GF-D8 (cell line): ENCODE data around the gene OGFR.

ENCODE experiments used
- DNase-seq: peaks from one replicate; lab custom pipeline; 2025; lab: John Stamatoyannopoulos, UW

OGFR gene, protein sequence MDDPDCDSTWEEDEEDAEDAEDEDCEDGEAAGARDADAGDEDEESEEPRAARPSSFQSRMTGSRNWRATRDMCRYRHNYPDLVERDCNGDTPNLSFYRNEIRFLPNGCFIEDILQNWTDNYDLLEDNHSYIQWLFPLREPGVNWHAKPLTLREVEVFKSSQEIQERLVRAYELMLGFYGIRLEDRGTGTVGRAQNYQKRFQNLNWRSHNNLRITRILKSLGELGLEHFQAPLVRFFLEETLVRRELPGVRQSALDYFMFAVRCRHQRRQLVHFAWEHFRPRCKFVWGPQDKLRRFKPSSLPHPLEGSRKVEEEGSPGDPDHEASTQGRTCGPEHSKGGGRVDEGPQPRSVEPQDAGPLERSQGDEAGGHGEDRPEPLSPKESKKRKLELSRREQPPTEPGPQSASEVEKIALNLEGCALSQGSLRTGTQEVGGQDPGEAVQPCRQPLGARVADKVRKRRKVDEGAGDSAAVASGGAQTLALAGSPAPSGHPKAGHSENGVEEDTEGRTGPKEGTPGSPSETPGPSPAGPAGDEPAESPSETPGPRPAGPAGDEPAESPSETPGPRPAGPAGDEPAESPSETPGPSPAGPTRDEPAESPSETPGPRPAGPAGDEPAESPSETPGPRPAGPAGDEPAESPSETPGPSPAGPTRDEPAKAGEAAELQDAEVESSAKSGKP

GRCh38 chr20:62804627-62805154 is at the start of gene OGFR:
Gene OGFR (plus strand): TSS chr20:62804835. CDS start chr20:62804860, 25 bp downstream.
- DNase-seq, result no peak

DNA sequence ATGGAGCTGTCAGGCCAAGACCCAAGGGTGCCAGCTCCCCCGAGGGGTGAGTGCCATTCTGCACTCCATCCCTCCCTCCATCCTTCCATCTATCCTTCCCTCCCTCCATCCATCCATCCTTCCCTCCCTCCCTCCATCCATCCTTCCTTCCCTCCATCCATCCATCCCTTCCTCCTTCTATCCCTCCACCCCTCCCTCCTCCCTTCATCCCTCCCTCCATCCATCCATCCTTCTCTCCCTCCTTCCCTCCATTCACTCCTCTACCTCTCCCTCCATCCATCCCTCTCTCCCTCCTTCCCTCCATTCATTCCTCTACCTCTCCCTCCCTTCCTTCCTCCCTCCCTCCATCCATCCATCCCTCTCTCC is 49.7 kb upstream of the OGFR start:
- DNase-seq, result no peak

GRCh38 chr20:62755817-62756724 is 48.6 kb upstream of the OGFR start:
- no peak for DNase-seq

GRCh38 chr20:62758226-62758912 is 46.3 kb upstream of the OGFR start:
- DNase-seq, result no peak

DNA sequence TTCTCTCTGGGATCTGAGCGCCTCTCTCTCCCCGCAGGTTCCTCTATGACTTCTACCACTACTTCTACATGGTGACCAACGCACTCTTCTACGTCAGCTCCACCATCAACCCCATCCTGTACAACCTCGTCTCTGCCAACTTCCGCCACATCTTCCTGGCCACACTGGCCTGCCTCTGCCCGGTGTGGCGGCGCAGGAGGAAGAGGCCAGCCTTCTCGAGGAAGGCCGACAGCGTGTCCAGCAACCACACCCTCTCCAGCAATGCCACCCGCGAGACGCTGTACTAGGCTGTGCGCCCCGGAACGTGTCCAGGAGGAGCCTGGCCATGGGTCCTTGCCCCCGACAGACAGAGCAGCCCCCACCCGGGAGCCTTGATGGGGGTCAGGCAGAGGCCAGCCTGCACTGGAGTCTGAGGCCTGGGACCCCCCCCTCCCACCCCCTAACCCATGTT is 44.6 kb upstream of the OGFR start:
- no peak for DNase-seq

DNA sequence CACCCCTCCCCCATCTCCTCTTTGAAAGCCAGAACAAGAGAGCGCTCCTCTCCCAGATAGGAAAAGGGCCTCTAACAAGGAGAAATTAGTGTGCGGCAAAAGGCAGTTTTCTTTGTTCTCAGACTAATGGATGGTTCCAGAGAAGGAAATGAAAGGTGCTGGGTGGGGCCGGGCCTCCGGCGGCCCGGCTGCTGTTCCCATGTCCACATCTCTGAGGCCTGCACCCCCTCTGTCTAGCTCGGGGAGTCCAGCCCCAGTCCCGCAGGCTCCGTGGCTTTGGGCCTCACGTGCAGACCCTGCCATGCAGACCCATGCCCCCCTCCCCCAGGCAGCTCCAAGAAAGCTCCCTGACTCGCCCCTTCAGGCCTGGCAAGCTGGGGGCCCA is 44.2 kb upstream of the OGFR start:
- DNase-seq, result no peak

DNA sequence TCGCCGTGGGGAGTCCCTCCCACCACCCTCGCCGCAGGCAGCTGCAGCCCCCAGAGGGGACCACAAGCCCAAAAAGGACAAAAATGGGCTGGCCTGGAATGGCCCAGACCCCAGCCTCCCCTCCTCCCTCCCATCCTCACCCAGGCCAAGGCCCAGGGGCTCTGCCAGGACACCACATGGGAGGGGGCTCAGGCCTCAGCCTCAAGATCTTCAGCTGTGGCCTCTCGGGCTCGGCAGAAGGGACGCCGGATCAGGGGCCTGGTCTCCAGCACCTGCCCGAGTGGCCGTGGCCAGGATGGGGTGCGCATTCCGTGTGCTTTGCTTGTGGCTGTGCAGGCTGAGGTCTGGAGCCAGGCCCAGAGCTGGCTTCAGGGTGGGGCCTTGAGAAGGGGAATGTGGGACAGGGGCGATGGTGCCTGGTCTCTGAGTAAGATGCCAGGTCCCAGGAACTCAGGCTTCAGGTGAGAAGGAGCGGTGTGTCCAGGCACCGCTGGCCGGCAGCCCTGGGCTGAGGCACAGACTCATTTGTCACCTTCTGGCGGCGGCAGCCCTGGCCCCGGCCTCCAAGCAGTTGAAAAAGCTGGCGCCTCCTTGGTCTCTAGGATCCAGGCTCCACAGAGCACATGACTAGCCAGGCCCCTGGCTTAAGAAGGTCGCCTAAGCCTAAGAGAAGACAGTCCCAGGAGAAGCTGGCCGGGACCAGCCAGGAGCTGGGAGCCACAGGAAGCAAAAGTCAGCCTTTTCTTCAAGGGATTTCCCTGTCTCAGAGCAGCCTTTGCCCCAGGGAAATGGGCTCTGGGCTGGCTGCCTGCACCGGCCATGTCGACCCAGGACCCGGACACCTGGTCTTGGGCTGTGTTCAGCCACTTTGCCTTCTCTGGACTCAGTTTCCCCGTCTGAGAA is 43.5 kb upstream of the OGFR start:
- no peak for DNase-seq

GRCh38 chr20:62761759-62762131 is 42.9 kb upstream of the OGFR start:
- no peak for DNase-seq

DNA sequence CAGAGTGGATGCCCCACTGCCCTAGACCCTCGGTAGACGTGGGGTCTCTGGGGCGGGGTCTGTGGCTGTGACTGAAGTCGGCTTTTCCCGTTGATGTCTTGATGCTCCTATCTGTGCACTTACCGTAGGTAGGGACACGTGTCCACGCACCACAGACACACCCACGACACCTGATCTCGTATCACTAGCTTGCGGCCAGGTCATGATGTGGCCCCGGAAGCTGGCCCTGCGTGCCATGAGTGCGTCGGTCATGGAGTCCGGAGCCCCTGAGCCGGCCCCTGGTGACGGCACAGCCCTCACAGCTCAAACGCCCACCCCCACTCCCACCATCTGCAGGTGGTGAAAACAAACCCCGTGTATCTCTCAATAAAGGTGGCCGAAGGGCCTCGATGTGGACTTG is 42.3 kb upstream of the OGFR start:
- no peak for DNase-seq

DNA sequence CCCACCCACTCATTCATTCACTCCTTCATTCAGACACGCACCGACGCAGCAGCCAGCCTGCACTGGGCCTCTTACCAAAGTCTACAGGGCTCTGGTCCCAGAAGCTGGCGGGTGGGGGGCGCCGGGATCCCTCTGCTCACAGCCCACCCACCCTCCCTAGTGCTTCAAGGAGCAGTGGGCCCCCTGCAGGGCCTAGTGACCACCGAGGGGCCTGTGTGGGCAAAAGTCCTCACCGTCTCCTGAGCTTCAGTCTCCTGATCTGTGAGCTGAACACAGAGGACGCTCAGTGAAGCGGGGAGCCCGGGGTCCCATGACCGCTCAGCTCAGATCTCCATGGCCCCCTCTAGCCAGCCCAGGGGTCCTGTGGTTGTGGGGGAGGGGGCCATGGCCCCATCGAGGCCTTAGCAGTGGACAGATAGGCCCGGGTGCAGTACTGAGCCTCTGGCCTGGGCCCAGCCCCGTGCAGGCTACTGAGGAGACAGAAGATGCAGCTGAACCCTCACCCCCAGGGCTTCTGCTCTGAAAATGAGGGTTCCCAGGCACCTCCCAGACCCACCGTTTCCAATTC is 41.8 kb upstream of the OGFR start:
- DNase-seq, result no peak

DNA sequence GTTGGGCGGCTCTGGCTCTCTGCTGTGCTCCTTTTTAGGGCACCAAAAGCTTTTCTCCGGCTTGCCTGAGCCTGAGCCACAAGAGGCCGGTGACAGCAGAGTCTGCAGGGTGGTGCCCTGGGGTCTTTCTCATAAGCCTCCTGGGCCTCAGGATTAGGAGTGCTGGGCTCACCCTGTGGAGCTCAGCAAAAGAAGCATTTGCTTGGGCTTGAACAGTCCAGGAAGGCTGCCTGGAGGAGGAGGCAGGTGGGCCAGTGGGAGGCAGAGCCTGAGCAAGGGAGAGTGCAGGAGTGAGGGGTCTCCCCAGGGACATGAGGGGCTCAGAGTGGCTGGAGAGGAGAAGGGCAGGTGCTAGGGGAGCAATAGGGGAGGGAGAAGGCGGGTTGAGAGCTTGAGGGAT is 41.2 kb upstream of the OGFR start:
- no peak for DNase-seq

GRCh38 chr20:62764156-62764935 is 40.3 kb upstream of the OGFR start:
- DNase-seq, result no peak

DNA sequence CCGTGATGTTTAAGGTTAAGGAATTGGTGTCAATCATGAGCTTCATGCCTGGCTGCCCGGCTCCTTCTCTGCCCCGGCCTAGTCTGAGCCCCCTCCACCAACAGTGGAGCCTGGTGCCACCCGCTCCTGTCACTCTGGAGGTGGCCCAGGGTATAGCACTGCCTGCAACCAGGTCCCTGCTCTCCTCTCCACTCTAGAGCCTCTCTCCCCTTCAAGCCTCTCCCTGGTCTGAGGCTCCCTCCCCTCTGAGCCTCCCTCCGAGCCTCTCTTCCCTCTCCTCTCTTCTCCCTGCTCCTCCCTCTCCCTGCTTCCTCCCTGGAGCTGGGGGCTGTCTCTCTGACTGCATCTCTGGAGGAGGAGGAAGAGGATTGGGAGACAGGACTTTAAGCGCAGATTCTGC is 39.6 kb upstream of the OGFR start:
- no peak for DNase-seq

- no peak for DNase-seq
These were observed 39.1 kb upstream of the OGFR start for GRCh38 chr20:62765432-62766070.

- DNase-seq, result no peak
These were observed 38.6 kb upstream of the OGFR start for GRCh38 chr20:62766071-62766450.

- no peak for DNase-seq
These were observed 37.9 kb upstream of the OGFR start for GRCh38 chr20:62766716-62767115.

- DNase-seq, result no peak
These were observed 36.4 kb upstream of the OGFR start for GRCh38 chr20:62768234-62768546.

GRCh38 chr20:62768551-62769287 is 35.9 kb upstream of the OGFR start:
- DNase-seq, result no peak
